Ramos (cell line): ENCODE data around the gene DNAAF3.
"Not testable (repeated sequence)": the region's sequence is repeated elsewhere in the genome, so short reads cannot be mapped to it uniquely, and the experiment has no call there.

Source experiments
- in situ Hi-C: fragments of 300-500 bp; cut with MboI; formaldehyde crosslinking; loops from one replicate; pipeline ENCODE4 v1.14.3; 2022; ENCODE audit warnings: low sequenced_read_pairs; ENCODE audit not compliant: unreplicated experiment

The DNAAF3 gene

GRCh38 chr19:55166530-55167268, at the start of gene DNAAF3:
Gene DNAAF3 (minus strand): TSS chr19:55166613. CDS start chr19:55166413, 200 bp downstream.
- in situ Hi-C loops: no loop called here

- in situ Hi-C loops: loop anchor here (5.0 kb wide), 1 partner anchor 204 kb away; no protein-coding TSS in a partner anchor
Observed at GRCh38 chr19:55213547-55213946, 47.1 kb upstream of the DNAAF3 start.

GRCh38 chr19:55212447-55212846, 46.0 kb upstream of the DNAAF3 start:
- in situ Hi-C loops: loop anchor here (5.0 kb wide), 1 partner anchor 205 kb away; no protein-coding TSS in a partner anchor

- in situ Hi-C loops: loop anchor here (5.0 kb wide), 1 partner anchor 207 kb away; no protein-coding TSS in a partner anchor
Observed at GRCh38 chr19:55209693-55210472, 43.5 kb upstream of the DNAAF3 start.

- in situ Hi-C loops: no loop called here
Observed at GRCh38 chr19:55208880-55209692, 42.7 kb upstream of the DNAAF3 start, which contains the start of gene PTPRH. Gene PTPRH (minus strand): TSS chr19:55209501. CDS start chr19:55209433, 68 bp downstream.

- in situ Hi-C loops: no loop called here
Observed at GRCh38 chr19:55206664-55207500, 40.5 kb upstream of the DNAAF3 start.

GRCh38 chr19:55202199-55202598, 35.8 kb upstream of the DNAAF3 start:
- in situ Hi-C loops: not testable (repeated sequence)

- in situ Hi-C loops: no loop called here
Observed at GRCh38 chr19:55199620-55200204, 33.3 kb upstream of the DNAAF3 start.

GRCh38 chr19:55198651-55199050, 32.2 kb upstream of the DNAAF3 start:
- in situ Hi-C loops: no loop called here

- in situ Hi-C loops: no loop called here
Observed at GRCh38 chr19:55197528-55197927, 31.1 kb upstream of the DNAAF3 start.

GRCh38 chr19:55196803-55197202, 30.4 kb upstream of the DNAAF3 start:
- in situ Hi-C loops: no loop called here

- in situ Hi-C loops: no loop called here
Observed at GRCh38 chr19:55193481-55193880, 27.1 kb upstream of the DNAAF3 start.

GRCh38 chr19:55189403-55189835, 23.0 kb upstream of the DNAAF3 start:
- in situ Hi-C loops: no loop called here

- in situ Hi-C loops: no loop called here
Observed at GRCh38 chr19:55188625-55189024, 22.2 kb upstream of the DNAAF3 start.

- in situ Hi-C loops: no loop called here
Observed at GRCh38 chr19:55186080-55186479, 19.7 kb upstream of the DNAAF3 start.

- in situ Hi-C loops: no loop called here
Observed at GRCh38 chr19:55181740-55182139, 15.3 kb upstream of the DNAAF3 start.

- in situ Hi-C loops: no loop called here
Observed at GRCh38 chr19:55179606-55180484, 13.4 kb upstream of the DNAAF3 start, which contains the start of gene SYT5. Gene SYT5 (minus strand): TSS chr19:55180289. CDS start chr19:55179041, 1,248 bp downstream.
